Measurements from ENCODE around the gene MAP2K6.

DNA sequence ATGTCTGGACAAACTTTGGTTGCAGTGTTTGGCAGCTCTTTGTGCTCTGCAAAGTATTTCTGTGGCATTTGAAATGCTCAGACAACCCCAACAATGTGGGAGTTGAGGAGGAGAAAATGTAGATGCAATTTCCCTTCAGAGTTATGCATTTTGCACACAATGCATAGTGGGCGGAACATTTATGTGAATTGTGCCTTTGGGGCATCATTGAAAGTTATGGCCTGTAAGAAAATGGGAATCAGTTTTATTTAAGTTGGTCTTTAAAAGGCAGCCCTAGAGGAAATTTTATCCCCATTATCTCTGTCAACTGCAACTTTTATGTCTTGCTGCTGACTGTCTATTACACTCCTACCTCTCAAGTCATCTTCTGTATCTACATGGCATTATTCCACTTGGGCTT lies 176.2 kb downstream of the MAP2K6 start:
- TF ChIP-seq, protein P1, sequence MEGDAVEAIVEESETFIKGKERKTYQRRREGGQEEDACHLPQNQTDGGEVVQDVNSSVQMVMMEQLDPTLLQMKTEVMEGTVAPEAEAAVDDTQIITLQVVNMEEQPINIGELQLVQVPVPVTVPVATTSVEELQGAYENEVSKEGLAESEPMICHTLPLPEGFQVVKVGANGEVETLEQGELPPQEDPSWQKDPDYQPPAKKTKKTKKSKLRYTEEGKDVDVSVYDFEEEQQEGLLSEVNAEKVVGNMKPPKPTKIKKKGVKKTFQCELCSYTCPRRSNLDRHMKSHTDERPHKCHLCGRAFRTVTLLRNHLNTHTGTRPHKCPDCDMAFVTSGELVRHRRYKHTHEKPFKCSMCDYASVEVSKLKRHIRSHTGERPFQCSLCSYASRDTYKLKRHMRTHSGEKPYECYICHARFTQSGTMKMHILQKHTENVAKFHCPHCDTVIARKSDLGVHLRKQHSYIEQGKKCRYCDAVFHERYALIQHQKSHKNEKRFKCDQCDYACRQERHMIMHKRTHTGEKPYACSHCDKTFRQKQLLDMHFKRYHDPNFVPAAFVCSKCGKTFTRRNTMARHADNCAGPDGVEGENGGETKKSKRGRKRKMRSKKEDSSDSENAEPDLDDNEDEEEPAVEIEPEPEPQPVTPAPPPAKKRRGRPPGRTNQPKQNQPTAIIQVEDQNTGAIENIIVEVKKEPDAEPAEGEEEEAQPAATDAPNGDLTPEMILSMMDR (IDR thresholded peaks at IDR 0.05) = no peak
- no peak for TF ChIP-seq POLR2A (IDR thresholded peaks at IDR 0.05)
